ENCODE results near the gene BTN3A1. TPM values are rescaled to one million over a fixed set of nuclear protein-coding genes. Genes with fewer than 3 reads are reported as not detected.
A peak's percentile ranks its signal among the peaks of the same experiment; 100 is the strongest.

Gene BTN3A1
- total and polyA plus RNA-seq, 2 of the 13 experiments (the other 11 are each of a cell fraction or from before 2014, with no cell fraction given): 13.3 to 14.0 TPM

- TF ChIP-seq ZNF691 (CRISPR knock-in tag; IDR thresholded peaks at IDR 0.05; ENCODE audit: borderline replicate concordance, low read depth): no peak
- peak; percentile 18; the same call in 1 of the 2 replicates for TF ChIP-seq CTCF (CRISPR knock-in tag; IDR thresholded peaks at IDR 0.05)
- 0 out of 2 replicates have a peak, but pooled peaks have one; percentile 22 for TF ChIP-seq MXD1 (CRISPR knock-in tag; IDR thresholded peaks at IDR 0.05)
- no peak for TF ChIP-seq CSRNP2 (CRISPR knock-in tag; conservative IDR thresholded peaks at IDR 0.05; ENCODE audit: low read depth)
- TF ChIP-seq ZNF543 (CRISPR knock-in tag; IDR thresholded peaks at IDR 0.05): no peak
- 0 out of 4 replicates have a peak, but pooled peaks of 1 of the 2 experiments have one; percentile 38 for TF ChIP-seq KLF16 (CRISPR knock-in tag; IDR thresholded peaks at IDR 0.05)
- TF ChIP-seq ZNF777 (CRISPR knock-in tag; IDR thresholded peaks at IDR 0.05): peak; percentile 26; the same call in 1 of the 2 replicates
- no peak for TF ChIP-seq GTF2F1 (IDR thresholded peaks at IDR 0.05; ENCODE audit: low read length)
- TF ChIP-seq ZNF317 (CRISPR knock-in tag; IDR thresholded peaks at IDR 0.05): peak; percentile 42; the same call in 1 of the 2 replicates
- TF ChIP-seq SRY (CRISPR knock-in tag; IDR thresholded peaks at IDR 0.05): no peak
- TF ChIP-seq ZFY (CRISPR knock-in tag; IDR thresholded peaks at IDR 0.05): peak; percentile 60
- peak; percentile 71; the same call in 1 of the 2 replicates for TF ChIP-seq ZFP41 (CRISPR knock-in tag; IDR thresholded peaks at IDR 0.05; ENCODE audit: borderline replicate concordance)
- no peak for TF ChIP-seq YY1 (IDR thresholded peaks at IDR 0.05; ENCODE audit: insufficient read depth, insufficient replicate concordance, low read depth, low read length)
- peak; percentile 27 for TF ChIP-seq ZNF574 (CRISPR knock-in tag; IDR thresholded peaks at IDR 0.05)
- TF ChIP-seq HHEX (CRISPR knock-in tag; IDR thresholded peaks at IDR 0.05): no peak
- TF ChIP-seq TCF12 (IDR thresholded peaks at IDR 0.05): no peak
- TF ChIP-seq TCF12 (CRISPR knock-in tag; IDR thresholded peaks at IDR 0.05): 0 out of 2 replicates have a peak, but pooled peaks have one; percentile 39
- no peak for TF ChIP-seq TFE3 (CRISPR knock-in tag; IDR thresholded peaks at IDR 0.05)
- TF ChIP-seq ZNF274 (CRISPR knock-in tag; IDR thresholded peaks at IDR 0.05): no peak
- no peak for TF ChIP-seq GFI1 (CRISPR knock-in tag; IDR thresholded peaks at IDR 0.05; ENCODE audit: borderline replicate concordance)
Observed at GRCh38 chr6:26421259-26422144, 19.4 kb downstream of the BTN3A1 start (continued).
